KOPT-K1 (cell line): Measurements from ENCODE around the gene LUC7L3.

Source experiments
- H3K27ac ChIP-seq: fragments of 200-600 bp; sonication (generic); 2 replicates; pipeline ENCODE4 v1.5.1; 2016; ENCODE audit warnings: antibody characterized with exemption, mild to moderate bottlenecking, low read depth, low read length; ENCODE audit not compliant: poor library complexity, severe bottlenecking
- H3K36me3 ChIP-seq: fragments of 200-600 bp; sonication (generic); 2 replicates; pipeline ENCODE4 v1.5.1; 2017; ENCODE audit warnings: antibody characterized with exemption, mild to moderate bottlenecking, low read length, moderate library complexity; ENCODE audit not compliant: insufficient read depth
- H3K9me3 ChIP-seq: fragments of 200-600 bp; sonication (generic); 2 replicates; pipeline ENCODE4 v1.5.1; 2017; ENCODE audit warnings: antibody characterized with exemption, low read length, mild to moderate bottlenecking; ENCODE audit not compliant: insufficient read depth, poor library complexity, severe bottlenecking

The LUC7L3 gene

DNA sequence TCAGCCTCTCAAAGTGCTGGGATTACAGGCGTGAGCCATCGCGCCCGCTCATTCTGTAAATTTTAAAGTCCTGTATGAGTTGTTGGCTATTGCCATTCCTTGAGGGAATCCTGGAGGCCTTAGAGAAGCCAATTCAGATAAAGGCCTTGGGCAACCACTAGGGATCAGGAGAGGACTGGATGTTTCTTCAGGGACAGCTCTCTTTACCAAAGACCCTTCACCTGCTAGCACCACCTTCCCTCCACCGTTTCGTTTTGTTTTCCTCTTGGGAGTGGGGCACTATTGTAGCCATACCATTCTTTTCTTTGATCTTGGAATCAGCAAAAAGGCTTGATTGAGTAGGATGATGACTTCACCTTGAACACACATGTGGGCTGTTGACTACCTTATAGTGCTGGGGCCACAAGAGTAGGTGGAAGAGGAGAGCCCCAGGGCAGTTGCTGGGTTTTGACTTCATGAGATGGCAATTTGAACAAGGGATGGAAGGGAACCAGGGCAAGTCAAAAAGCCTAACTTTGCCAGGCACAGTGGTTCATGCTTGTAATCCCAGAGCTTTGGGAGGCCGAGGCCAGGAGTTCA lies 54.9 kb downstream of the LUC7L3 start:
- Histone ChIP-seq H3K27ac (no peak overlapping the region), H3K36me3 (no peaks in the 10 kb centered on the region), H3K9me3 (no peaks in the 10 kb centered on the region)

- no peaks in the 10 kb centered on the region for H3K9me3 ChIP-seq
- no peak overlapping the region for H3K27ac ChIP-seq
- no peaks in the 10 kb centered on the region for H3K36me3 ChIP-seq
Observed at GRCh38 chr17:50775926-50776325, 56.5 kb downstream of the LUC7L3 start.

DNA sequence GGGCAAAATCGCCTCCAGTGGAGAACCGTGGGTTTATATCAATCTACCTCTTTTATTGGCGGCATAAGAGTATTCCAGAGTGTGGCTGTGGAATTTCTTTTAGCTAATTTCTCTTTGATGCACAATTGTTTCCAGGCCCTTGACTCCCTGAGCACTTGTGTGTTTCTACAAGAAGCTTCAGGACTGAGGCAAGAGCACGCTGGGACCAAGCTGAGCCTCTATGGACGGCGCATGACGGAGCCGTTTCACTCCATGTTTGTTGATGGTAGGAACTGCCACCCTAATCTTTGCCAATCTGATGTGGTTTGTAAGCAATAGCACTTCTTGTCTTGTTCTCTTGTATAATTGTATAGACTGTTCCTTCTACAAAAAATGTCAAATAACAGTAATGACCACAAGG lies 59.1 kb downstream of the LUC7L3 start:
- no peak overlapping the region for H3K27ac ChIP-seq
- H3K36me3 ChIP-seq = no peaks in the 10 kb centered on the region
- no peaks in the 10 kb centered on the region for H3K9me3 ChIP-seq

- H3K27ac ChIP-seq = no peak overlapping the region
- H3K36me3 ChIP-seq = no peaks in the 10 kb centered on the region
- H3K9me3 ChIP-seq = no peaks in the 10 kb centered on the region
Observed at GRCh38 chr17:50778988-50779387, 59.6 kb downstream of the LUC7L3 start.

DNA sequence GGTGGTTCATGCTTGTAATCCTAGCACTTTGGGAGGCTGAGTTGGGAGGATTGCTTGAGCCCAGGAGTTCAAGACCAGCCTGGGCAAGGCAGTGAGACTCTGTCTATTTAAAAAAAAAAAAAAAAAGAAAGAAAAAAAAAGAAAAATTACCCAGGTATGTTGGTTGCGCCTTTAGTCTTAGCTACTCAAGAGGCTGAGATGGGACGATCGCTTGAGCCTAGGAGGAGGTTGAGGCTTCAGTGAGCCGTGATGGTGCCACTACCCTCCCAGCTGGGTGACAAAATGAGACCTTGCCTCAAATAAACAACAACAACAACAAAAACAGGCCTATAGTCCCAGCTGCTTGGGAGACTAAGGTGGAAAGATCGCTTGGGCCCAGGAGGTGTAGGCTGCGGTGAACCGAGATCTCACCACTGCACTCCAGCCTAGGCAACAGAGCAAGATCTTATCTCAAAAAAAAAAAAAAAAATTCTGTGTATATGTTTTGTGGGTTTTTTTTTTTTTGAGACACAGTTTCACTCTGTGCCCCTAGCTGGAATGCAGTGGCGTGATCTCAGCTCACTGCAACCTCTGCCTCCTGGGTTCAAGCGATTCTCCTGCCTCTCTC lies 60.4 kb downstream of the LUC7L3 start:
- Histone ChIP-seq H3K27ac (no peak overlapping the region), H3K9me3 (no peaks in the 10 kb centered on the region), H3K36me3 (no peaks in the 10 kb centered on the region)

DNA sequence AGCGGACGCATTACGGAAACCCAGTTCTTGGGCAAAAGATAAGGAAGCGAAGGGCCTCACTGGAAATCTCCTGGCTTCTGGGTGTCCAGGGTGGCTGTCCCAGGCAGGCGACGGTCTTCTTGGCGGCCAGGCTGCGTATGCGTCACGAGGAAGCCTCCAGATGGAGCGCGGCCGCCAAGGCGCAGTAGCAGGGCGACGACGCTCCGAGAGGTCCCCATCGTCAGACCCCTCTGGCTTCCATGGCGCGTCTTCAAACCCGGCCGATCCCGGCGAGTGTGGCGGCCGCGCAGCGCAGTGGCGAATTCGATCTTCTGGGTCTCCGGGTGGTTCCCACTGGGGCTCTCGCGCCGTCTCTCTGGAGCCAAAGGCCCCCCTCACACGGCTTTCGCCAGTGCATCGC lies 61.8 kb downstream of the LUC7L3 start:
- Histone ChIP-seq H3K36me3 (no peaks in the 10 kb centered on the region), H3K27ac (no peak overlapping the region), H3K9me3 (no peaks in the 10 kb centered on the region)

- no peak overlapping the region for H3K27ac ChIP-seq
- H3K9me3 ChIP-seq = no peaks in the 10 kb centered on the region
Observed at GRCh38 chr17:50783193-50783660, 63.8 kb downstream of the LUC7L3 start.

GRCh38 chr17:50783905-50784304 lies 64.5 kb downstream of the LUC7L3 start:
- no peak overlapping the region for H3K27ac ChIP-seq
- H3K36me3 ChIP-seq = no peaks in the 10 kb centered on the region
- H3K9me3 ChIP-seq = no peaks in the 10 kb centered on the region

More at GRCh38 chr17:50783193-50783660, 63.8 kb downstream of the LUC7L3 start:
- H3K36me3 ChIP-seq = no peaks in the 10 kb centered on the region

- Histone ChIP-seq H3K36me3 (no peaks in the 10 kb centered on the region), H3K27ac (no peak overlapping the region), H3K9me3 (no peaks in the 10 kb centered on the region)
Observed at GRCh38 chr17:50785126-50785525, 65.7 kb downstream of the LUC7L3 start.

- Histone ChIP-seq H3K36me3 (no peaks in the 10 kb centered on the region), H3K9me3 (no peaks in the 10 kb centered on the region), H3K27ac (no peak overlapping the region)
Observed at GRCh38 chr17:50785946-50786570, 66.7 kb downstream of the LUC7L3 start.

GRCh38 chr17:50787106-50787505 lies 67.7 kb downstream of the LUC7L3 start:
- H3K36me3 ChIP-seq = no peaks in the 10 kb centered on the region

GRCh38 chr17:50790618-50791017 lies 71.2 kb downstream of the LUC7L3 start:
- no peaks in the 10 kb centered on the region for H3K36me3 ChIP-seq
- H3K9me3 ChIP-seq = no peaks in the 10 kb centered on the region
- no peak overlapping the region for H3K27ac ChIP-seq

More at GRCh38 chr17:50787106-50787505, 67.7 kb downstream of the LUC7L3 start:
- no peak overlapping the region for H3K27ac ChIP-seq
- H3K9me3 ChIP-seq = no peaks in the 10 kb centered on the region

DNA sequence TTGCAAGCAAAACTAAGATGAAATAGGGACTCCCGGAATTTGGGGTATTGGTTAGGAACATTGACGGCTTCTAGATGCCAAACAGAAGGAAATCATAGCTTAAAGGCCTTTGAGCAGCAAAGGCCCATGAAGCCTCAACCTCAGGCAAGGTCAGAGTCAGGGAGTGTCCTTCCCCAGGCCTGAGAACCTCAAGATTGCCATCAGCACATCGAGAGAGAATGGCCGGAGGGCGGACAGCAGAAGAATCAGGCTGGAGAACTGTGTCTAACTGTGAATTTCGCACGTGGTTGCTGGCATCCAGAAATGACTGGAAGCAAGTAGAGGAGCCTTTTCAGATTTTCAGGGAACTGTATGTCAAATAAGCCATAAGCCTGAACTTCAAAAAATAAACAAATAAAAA lies 72.7 kb downstream of the LUC7L3 start:
- H3K36me3 ChIP-seq = no peaks in the 10 kb centered on the region
- H3K9me3 ChIP-seq = no peaks in the 10 kb centered on the region

GRCh38 chr17:50793007-50793406 lies 73.6 kb downstream of the LUC7L3 start:
- no peak overlapping the region for H3K27ac ChIP-seq

More for the DNA sequence above, 72.7 kb downstream of the LUC7L3 start:
- H3K27ac ChIP-seq = no peak overlapping the region

DNA sequence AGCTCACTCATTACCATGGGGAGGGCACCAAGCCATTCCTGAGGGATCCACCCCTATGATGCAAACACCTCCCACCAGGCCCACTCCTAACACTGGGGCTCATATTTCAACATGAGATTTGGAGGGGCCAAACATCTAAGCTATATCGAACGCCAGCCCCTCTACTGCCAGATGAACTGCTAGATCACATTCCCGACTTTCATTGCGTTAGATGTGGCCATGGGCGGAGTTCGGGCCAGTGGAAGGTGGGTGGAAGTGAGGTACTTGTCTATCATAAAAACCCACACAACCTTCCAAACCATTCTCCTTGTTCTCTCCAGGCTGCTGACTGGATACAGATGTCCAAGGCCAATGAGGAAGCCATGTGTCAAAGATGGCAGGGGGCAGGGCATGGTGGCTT lies 75.0 kb downstream of the LUC7L3 start:
- Histone ChIP-seq H3K27ac (no peak overlapping the region), H3K36me3 (no peaks in the 10 kb centered on the region)

More at GRCh38 chr17:50793007-50793406, 73.6 kb downstream of the LUC7L3 start:
- Histone ChIP-seq H3K9me3 (no peaks in the 10 kb centered on the region), H3K36me3 (no peaks in the 10 kb centered on the region)

More for the DNA sequence above, 75.0 kb downstream of the LUC7L3 start:
- H3K9me3 ChIP-seq = no peaks in the 10 kb centered on the region
